ENCODE measurements around the gene RUBCNL.

DNA sequence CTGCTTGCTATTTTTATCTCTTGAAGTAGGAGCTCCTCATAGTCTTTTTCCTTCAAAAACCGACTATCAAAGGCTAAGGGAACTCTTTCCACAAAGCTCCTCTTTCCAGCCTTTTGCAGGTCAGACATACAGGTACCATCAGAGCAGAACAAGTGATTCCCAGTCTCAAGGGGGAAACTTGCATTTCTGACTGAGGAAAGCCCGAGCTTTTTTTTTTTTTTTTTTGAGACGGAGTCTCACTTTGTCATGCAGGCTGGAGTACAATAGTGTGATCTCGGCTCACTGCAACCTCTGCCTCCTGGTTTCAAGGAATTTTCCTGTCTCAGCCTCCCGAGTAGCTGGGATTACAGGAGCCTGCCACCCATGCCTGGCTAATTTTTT, 32.0 kb downstream of the RUBCNL start:
- TF ChIP-seq POLR2A (IDR thresholded peaks at IDR 0.05; ENCODE audit: extremely low read depth, insufficient read length) = no peak
- TF ChIP-seq, protein P1, sequence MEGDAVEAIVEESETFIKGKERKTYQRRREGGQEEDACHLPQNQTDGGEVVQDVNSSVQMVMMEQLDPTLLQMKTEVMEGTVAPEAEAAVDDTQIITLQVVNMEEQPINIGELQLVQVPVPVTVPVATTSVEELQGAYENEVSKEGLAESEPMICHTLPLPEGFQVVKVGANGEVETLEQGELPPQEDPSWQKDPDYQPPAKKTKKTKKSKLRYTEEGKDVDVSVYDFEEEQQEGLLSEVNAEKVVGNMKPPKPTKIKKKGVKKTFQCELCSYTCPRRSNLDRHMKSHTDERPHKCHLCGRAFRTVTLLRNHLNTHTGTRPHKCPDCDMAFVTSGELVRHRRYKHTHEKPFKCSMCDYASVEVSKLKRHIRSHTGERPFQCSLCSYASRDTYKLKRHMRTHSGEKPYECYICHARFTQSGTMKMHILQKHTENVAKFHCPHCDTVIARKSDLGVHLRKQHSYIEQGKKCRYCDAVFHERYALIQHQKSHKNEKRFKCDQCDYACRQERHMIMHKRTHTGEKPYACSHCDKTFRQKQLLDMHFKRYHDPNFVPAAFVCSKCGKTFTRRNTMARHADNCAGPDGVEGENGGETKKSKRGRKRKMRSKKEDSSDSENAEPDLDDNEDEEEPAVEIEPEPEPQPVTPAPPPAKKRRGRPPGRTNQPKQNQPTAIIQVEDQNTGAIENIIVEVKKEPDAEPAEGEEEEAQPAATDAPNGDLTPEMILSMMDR (IDR thresholded peaks at IDR 0.05; ENCODE audit: low read depth, low read length) = no peak
